Fibroblast of lung (primary cell): ENCODE measurements around the gene TMEM63B. TPM values are rescaled to one million over a fixed set of nuclear protein-coding genes. Genes with fewer than 3 reads are reported as not detected.

Experiments used
- DNase-seq, 2 donors: peaks; one replicate each; pipeline versions ENCODE4 v3.0.0 to v3.0.0-alpha.2; 2010; ENCODE audit warnings: low read depth in 2 of 2
- H2AFZ ChIP-seq: 2 replicates; pipeline ENCODE4 v1.5.1; 2012; ENCODE audit warnings: low read length, control low read depth, inconsistent platforms
- H3K27ac ChIP-seq: 2 replicates; pipeline ENCODE4 v1.5.1; 2011; ENCODE audit warnings: low read length, control low read depth; ENCODE audit not compliant: insufficient read depth
- H3K27me3 ChIP-seq: 2 replicates; pipeline ENCODE4 v1.5.1; 2011; ENCODE audit warnings: mild to moderate bottlenecking, low read length; ENCODE audit not compliant: control insufficient read depth, insufficient read depth
- H3K36me3 ChIP-seq: 2 replicates; pipeline ENCODE4 v1.5.1; 2011; ENCODE audit warnings: low read length; ENCODE audit not compliant: control insufficient read depth, insufficient read depth
- H3K4me1 ChIP-seq: 2 replicates; pipeline ENCODE4 v1.5.1; 2011; ENCODE audit warnings: low read length; ENCODE audit not compliant: control insufficient read depth, insufficient read depth; ENCODE audit errors: extremely low read depth
- H3K4me2 ChIP-seq: 2 replicates; pipeline ENCODE4 v1.5.1; 2011; ENCODE audit warnings: low read length, control low read depth; ENCODE audit not compliant: insufficient read depth; ENCODE audit errors: extremely low read depth
- H3K4me3 ChIP-seq, 4 experiments: fragments of 200-600 bp in 1 of 4; sonication (generic) in 1 of 4; replicated peaks in 1 of 4; 2 replicates each; pipeline ENCODE4 v1.5.1; 2011 to 2016; ENCODE audit warnings: low read length in 4 of 4, low read depth in 3 of 4, mild to moderate bottlenecking in 3 of 4, control low read depth in 2 of 4, inconsistent platforms in 1 of 4, mixed read lengths in 1 of 4; ENCODE audit not compliant: insufficient read depth in 1 of 4; ENCODE audit errors: control extremely low read depth in 1 of 4
- H3K79me2 ChIP-seq: 2 replicates; pipeline ENCODE4 v1.5.1; 2012; ENCODE audit warnings: mild to moderate bottlenecking, low read length, inconsistent platforms; ENCODE audit not compliant: control insufficient read depth, insufficient read depth
- H3K9ac ChIP-seq: 2 replicates; pipeline ENCODE4 v1.5.1; 2011; ENCODE audit warnings: mild to moderate bottlenecking, low read length, control low read depth; ENCODE audit not compliant: insufficient read depth
- H3K9me3 ChIP-seq: 2 replicates; pipeline ENCODE4 v1.5.1; 2012; ENCODE audit warnings: low read depth, low read length; ENCODE audit not compliant: control insufficient read depth, insufficient read depth
- H4K20me1 ChIP-seq: 2 replicates; pipeline ENCODE4 v1.5.1; 2011; ENCODE audit warnings: low read length; ENCODE audit not compliant: control insufficient read depth, insufficient read depth; ENCODE audit errors: extremely low read depth
- EZH2 ChIP-seq: IDR thresholded peaks from 2 replicates; pipeline ENCODE4 v1.5.1; 2012; ENCODE audit warnings: low read length, control low read depth, mild to moderate bottlenecking; ENCODE audit errors: missing control alignments
- polyA plus RNA-seq, 2 donors: library from polyadenylated mRNA; depleted of rRNA in 1 of 2; stranded (reverse) in 1 of 2; unstranded in 1 of 2; fragments of >200 nt; gene quantifications; 2 replicates each; pipeline ENCODE4 v1.2.1, GENCODE V29; 2011 to 2012; ENCODE audit warnings: missing spikeins in 1 of 2
- total RNA-seq: library from RNA; depleted of rRNA; stranded (reverse); fragments of >200 nt; gene quantifications from 2 replicates; pipeline ENCODE4 v1.2.1, GENCODE V29; 2014
- TF ChIP-seq, protein P1 (sequence below), 2 donors: IDR thresholded peaks in 1 of 2; conservative IDR thresholded peaks in 1 of 2; 1 replicate in 1 of 2; 2 replicates in 1 of 2; pipeline ENCODE4 v1.5.1; 2011 to 2012; ENCODE audit warnings: low read length in 2 of 2, control low read depth in 1 of 2, inconsistent platforms in 1 of 2, low read depth in 1 of 2, mild to moderate bottlenecking in 1 of 2

Gene TMEM63B
- total and polyA plus RNA-seq, 2 donors (not counting 1 experiment from before 2014, with no cell fraction given), result 32.2 to 42.1 TPM

DNA sequence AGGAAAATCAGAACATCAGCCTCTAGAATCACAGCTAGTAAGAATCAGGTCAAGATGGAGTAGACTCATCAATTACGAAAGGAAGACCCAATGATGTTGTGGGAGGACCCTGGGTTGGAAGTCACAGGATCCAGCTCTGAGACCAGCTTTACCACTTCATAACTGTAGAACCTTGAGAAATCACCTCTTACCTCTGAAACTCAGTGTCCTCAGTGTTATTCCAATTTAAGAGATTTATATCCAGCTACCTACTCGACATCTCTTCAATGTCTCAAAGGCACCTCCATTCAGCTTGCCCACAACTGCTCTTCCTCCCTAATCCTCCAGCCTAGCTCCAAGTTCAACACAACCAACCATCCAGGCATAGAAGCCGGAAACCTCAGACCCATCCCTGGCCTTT is 16.4 kb upstream of the TMEM63B start:
- no peak for TF ChIP-seq EZH2
- TF ChIP-seq, protein P1, sequence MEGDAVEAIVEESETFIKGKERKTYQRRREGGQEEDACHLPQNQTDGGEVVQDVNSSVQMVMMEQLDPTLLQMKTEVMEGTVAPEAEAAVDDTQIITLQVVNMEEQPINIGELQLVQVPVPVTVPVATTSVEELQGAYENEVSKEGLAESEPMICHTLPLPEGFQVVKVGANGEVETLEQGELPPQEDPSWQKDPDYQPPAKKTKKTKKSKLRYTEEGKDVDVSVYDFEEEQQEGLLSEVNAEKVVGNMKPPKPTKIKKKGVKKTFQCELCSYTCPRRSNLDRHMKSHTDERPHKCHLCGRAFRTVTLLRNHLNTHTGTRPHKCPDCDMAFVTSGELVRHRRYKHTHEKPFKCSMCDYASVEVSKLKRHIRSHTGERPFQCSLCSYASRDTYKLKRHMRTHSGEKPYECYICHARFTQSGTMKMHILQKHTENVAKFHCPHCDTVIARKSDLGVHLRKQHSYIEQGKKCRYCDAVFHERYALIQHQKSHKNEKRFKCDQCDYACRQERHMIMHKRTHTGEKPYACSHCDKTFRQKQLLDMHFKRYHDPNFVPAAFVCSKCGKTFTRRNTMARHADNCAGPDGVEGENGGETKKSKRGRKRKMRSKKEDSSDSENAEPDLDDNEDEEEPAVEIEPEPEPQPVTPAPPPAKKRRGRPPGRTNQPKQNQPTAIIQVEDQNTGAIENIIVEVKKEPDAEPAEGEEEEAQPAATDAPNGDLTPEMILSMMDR (conservative IDR thresholded peaks at IDR 0.05 in 1 of 2, IDR thresholded peaks at IDR 0.05 in 1 of 2; ENCODE audit: low read depth in 1 of 2, low read length in 2 of 2), result no peak
- Histone ChIP-seq H3K79me2 (peaks cover 10% of the 10 kb centered on the region), H3K36me3 (peaks cover 24% of the 10 kb centered on the region)

DNA sequence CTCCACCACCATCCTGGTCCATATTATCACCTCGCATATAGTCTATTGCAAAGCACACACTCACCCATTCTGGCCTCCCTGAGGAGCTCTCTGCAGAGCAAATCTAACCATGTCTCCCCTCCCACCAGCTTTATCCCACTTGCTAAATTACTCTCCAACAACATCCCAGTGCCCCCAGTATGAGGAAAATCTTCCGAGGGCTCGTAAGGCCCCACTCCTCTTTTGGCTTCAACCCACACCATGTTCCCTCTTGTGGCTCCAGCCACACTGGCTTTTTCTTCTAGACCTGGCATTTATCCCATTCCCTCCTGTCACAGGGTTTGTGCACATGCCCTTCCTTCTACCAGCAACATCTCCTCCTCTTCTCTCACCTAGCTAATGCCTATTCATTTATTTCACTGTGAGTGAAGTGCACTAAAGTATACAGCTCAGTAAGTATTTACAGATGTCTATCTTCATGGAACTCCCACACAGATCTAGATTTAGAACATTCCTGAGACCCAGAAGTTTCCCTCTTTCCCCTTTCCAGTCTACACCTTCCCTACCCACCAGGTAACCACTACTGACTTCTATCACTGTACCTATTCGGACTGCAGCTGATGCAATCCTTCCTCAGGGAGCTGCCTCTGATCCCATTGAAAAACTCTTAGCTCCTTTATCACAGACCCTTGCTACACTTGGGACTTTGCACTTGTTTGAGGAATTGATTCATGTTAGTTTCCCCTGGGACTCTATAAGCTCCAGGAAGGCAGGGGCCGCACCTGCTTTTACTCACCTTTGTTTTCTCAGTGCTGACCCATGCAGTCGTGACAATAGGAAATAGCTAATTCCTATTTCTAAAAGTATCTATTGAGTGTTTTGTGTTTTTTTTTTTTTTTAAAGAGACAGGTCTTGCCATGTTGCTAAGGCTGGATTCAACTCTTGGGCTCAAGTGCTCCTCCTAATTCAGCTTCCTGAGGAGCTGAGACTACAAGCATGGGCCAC is 15.6 kb upstream of the TMEM63B start:
- Histone ChIP-seq H4K20me1 (no peaks in the 10 kb centered on the region), H3K27me3 (no peaks in the 10 kb centered on the region), H3K79me2 (peaks cover 16% of the 10 kb centered on the region), H3K9ac (no peak overlapping the region), H3K4me2 (no peak overlapping the region), H3K9me3 (no peaks in the 10 kb centered on the region), H3K4me1 (peaks cover 7% of the 10 kb centered on the region), H3K27ac (no peak overlapping the region), H2AFZ (no peak overlapping the region), H3K4me3 (no peak overlapping the region), H3K36me3 (peaks cover 24% of the 10 kb centered on the region)
- no peak for DNase-seq
- TF ChIP-seq, protein P1 (conservative IDR thresholded peaks at IDR 0.05 in 1 of 2, IDR thresholded peaks at IDR 0.05 in 1 of 2; ENCODE audit: low read depth in 1 of 2, low read length in 2 of 2), result no peak
- TF ChIP-seq EZH2, result no peak

More for the DNA sequence above, 16.4 kb upstream of the TMEM63B start:
- Histone ChIP-seq H4K20me1 (no peaks in the 10 kb centered on the region), H3K4me3 (no peak overlapping the region), H3K9me3 (no peaks in the 10 kb centered on the region), H3K4me2 (no peak overlapping the region), H3K9ac (no peak overlapping the region), H2AFZ (no peak overlapping the region), H3K4me1 (peaks cover 1% of the 10 kb centered on the region), H3K27ac (no peak overlapping the region), H3K27me3 (no peaks in the 10 kb centered on the region)
- DNase-seq, result no peak

DNA sequence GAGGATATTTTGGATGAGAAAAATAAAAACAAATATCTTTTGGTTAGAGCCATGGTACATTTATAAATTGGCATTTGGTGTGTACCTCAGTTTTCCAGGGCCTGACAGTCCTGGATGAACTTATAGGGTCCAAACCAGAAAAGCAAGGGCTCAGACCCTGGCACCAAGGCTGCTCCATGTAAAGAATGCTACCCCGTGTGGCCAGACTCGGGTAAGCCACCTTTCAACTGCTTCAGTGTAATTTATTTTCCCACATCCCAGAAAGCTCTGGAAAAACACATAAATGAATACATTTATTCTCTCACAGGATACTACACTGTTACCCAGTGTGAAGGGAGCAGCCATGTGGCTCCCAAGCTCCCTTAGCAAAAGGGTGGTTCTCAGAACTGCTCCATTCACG is 13.9 kb upstream of the TMEM63B start:
- Histone ChIP-seq H3K79me2 (peaks cover 30% of the 10 kb centered on the region), H3K36me3 (peaks cover 24% of the 10 kb centered on the region), H3K27me3 (no peaks in the 10 kb centered on the region), H3K27ac (no peak overlapping the region), H2AFZ (no peak overlapping the region), H3K9me3 (no peaks in the 10 kb centered on the region), H3K4me2 (no peak overlapping the region), H3K4me3 (no peak overlapping the region), H3K4me1 (peaks cover 15% of the 10 kb centered on the region), H4K20me1 (no peaks in the 10 kb centered on the region), H3K9ac (no peak overlapping the region)
- DNase-seq, result no peak
- TF ChIP-seq, protein P1 (conservative IDR thresholded peaks at IDR 0.05 in 1 of 2, IDR thresholded peaks at IDR 0.05 in 1 of 2; ENCODE audit: low read depth in 1 of 2, low read length in 2 of 2), result peak in 1 of 2 donors; percentile 15
- no peak for TF ChIP-seq EZH2
